MM.1S (cell line): Measurements from ENCODE around the gene PIGB.

Experiments
- EZH2 ChIP-seq: fragments of 300-600 bp; sonication (generic); optimal IDR thresholded peaks from 2 replicates; pipeline ENCODE3; 2017; ENCODE audit warnings: low read depth, mild to moderate bottlenecking, antibody characterized with exemption, low read length, mixed read lengths
- TF ChIP-seq, protein P1 (sequence below): fragments of 300-600 bp; sonication (generic); IDR thresholded peaks from 2 replicates; pipeline ENCODE4 v1.5.1; 2016; ENCODE audit warnings: antibody characterized with exemption, low read length, mixed read lengths

DNA sequence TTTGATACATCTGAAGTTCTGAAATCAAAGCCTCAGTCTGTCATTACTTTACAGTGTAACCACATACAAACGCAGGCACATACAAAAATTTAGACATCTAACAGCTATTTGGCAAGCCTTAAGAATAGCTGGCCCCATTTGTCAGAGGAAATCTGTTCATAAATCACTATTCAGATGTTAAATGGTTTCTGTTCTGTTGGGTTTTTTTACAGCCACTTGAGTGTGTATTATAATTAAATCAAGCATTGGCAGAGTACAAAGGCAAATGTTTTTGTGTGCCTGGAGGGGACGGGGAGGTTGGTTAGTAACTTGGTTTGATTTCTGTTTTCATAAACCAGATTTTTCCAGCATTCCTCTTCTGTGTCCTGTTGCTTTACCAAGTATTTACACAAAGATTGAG, 24.1 kb downstream of the PIGB start:
- TF ChIP-seq, protein P1, sequence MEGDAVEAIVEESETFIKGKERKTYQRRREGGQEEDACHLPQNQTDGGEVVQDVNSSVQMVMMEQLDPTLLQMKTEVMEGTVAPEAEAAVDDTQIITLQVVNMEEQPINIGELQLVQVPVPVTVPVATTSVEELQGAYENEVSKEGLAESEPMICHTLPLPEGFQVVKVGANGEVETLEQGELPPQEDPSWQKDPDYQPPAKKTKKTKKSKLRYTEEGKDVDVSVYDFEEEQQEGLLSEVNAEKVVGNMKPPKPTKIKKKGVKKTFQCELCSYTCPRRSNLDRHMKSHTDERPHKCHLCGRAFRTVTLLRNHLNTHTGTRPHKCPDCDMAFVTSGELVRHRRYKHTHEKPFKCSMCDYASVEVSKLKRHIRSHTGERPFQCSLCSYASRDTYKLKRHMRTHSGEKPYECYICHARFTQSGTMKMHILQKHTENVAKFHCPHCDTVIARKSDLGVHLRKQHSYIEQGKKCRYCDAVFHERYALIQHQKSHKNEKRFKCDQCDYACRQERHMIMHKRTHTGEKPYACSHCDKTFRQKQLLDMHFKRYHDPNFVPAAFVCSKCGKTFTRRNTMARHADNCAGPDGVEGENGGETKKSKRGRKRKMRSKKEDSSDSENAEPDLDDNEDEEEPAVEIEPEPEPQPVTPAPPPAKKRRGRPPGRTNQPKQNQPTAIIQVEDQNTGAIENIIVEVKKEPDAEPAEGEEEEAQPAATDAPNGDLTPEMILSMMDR: no peak
- no peak for TF ChIP-seq EZH2
